ENCODE results near the gene ECEL1. TPM values are rescaled to one million over a fixed set of nuclear protein-coding genes. Genes with fewer than 3 reads are reported as not detected.

The ECEL1 gene
- total RNA-seq, 2 donors from 2014 or later: 1.6 to 4.6 TPM

DNA sequence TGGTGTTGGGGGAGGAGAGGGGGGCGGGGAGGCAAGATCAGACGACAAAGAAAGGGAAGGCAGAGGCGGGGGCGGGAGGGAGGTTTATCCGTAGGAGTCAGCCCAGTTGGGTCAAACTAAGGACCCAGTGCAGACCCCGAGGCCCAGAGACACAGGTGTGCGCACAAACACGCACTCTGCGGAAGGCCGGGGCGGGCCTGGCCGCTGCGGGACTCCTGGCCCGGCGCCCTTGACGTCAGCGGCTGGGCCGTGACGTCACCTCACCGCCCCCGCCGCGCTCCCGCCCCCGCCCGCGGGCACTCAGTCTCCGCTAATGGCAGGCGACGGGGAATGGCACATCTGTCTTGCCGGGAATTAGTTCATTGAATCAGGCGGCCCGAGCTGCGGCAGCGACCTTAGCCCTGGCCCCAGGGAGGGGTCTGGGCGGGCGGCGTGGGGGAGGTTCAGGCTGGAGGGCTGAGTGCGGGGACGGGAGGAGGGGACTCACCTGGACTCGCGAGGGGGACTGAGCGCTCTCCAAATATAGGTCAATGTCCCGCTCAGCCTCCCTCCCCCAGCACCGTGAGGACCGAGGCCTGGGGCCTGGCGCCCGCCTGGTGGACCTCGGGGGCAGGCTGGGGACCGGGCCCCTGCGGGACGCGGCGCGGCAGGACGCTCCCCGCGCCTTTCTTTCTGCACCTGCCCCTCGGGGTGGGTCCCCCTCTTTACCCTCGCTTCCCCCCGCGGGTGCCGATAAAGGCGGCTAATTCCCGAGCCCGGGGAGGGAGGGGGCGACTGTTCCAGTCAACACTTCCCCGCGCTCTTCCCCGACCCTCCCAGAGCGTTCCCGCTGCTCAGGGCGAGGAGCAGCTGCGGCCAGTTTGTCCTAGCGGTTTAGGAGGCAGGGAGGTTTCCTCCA lies 15.5 kb upstream of the ECEL1 start:
- Histone ChIP-seq H3K27me3 (ENCODE audit: control insufficient read depth, insufficient read depth, low read length, poor library complexity, severe bottlenecking) (peaks cover 62% of the 10 kb centered on the region), H3K4me1 (ENCODE audit: control insufficient read depth, insufficient read depth, low read length) (peaks cover 3% of the 10 kb centered on the region), H3K4me3 (ENCODE audit: low read length) (peak overlapping the region; percentile 70), H3K9ac (ENCODE audit: extremely low read depth, low read length, poor library complexity, severe bottlenecking) (no peak overlapping the region), H3K36me3 (ENCODE audit: control insufficient read depth, insufficient read depth, low read length) (no peaks in the 10 kb centered on the region), H3K27ac (ENCODE audit: low read depth, low read length) (no peak overlapping the region), H3K9me3 (ENCODE audit: control insufficient read depth, low read length) (no peaks in the 10 kb centered on the region)
- Mint-ChIP-seq H3K27ac (no peak overlapping the region), H3K4me1 (peaks cover 4% of the 10 kb centered on the region), H3K9me3 (no peaks in the 10 kb centered on the region), H3K27me3 (ENCODE audit: insufficient read depth) (peaks cover 64% of the 10 kb centered on the region), H3K36me3 (ENCODE audit: low read depth) (no peaks in the 10 kb centered on the region), H3K4me3 (peak overlapping the region; percentile 55)
- 1% methylated on average over 25 to 75 of the region's 75 CpGs for WGBS, 2 experiments (ENCODE audit: insufficient coverage in 1 of 2, insufficient read length in 1 of 2)
- DNase-seq: peak; percentile 80
- TF ChIP-seq, protein P1, sequence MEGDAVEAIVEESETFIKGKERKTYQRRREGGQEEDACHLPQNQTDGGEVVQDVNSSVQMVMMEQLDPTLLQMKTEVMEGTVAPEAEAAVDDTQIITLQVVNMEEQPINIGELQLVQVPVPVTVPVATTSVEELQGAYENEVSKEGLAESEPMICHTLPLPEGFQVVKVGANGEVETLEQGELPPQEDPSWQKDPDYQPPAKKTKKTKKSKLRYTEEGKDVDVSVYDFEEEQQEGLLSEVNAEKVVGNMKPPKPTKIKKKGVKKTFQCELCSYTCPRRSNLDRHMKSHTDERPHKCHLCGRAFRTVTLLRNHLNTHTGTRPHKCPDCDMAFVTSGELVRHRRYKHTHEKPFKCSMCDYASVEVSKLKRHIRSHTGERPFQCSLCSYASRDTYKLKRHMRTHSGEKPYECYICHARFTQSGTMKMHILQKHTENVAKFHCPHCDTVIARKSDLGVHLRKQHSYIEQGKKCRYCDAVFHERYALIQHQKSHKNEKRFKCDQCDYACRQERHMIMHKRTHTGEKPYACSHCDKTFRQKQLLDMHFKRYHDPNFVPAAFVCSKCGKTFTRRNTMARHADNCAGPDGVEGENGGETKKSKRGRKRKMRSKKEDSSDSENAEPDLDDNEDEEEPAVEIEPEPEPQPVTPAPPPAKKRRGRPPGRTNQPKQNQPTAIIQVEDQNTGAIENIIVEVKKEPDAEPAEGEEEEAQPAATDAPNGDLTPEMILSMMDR (conservative IDR thresholded peaks at IDR 0.05): no peak

DNA sequence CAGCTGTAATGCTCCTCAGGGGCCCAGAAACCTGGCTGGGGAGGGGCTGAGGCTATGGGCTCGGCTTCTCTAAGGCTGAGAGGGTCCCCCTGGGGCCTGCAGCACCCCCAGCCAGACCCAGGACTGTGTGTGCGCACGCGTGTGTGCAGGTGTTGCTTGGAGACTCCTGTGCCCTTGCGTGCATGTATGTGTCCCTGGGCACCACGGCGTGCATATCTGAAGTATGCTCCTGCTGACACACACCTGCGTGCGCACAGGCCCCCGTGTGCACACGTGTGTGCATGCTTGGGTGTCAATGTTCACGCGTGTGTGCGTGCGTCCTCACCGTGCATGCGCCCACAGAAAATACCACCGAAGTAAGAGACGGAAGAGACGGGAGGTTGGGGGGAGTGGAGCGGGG lies 14.9 kb upstream of the ECEL1 start:
- no peak for DNase-seq

DNA sequence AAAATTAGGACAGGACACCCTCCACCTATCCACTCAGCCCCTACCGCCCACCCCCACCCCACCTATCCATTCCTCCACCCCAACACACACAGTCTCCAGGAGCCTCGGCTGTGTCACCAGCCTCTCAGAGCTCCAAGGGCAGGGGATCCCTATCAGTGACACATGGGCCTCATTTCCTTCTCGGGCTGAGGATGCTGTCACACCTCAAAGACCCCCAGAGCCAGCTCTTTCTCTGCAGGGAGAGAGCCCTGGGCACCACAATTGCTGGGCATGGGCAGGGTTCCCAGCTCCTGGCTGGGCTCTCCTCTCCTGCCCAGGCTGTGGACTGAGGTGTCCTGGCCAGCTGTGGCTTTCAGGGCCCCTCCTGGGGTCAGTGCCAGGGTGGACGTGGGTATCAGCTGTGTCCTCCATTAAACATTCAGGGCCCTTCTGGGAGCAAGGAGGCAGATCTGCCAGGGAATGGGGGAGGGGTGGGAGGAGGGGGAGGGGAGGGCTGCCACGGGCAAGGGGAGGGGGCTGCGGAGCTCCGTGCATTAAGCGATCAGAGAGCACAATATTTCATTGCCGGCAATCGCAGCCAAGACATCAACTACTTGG lies 14.3 kb upstream of the ECEL1 start:
- H3K4me3 ChIP-seq (ENCODE audit: low read length): no peak overlapping the region
- no peak overlapping the region for H3K27ac ChIP-seq (ENCODE audit: low read depth, low read length)
- TF ChIP-seq, protein P1 (conservative IDR thresholded peaks at IDR 0.05): no peak
- no peak for DNase-seq
- 30 to 38% methylated on average over 4 to 10 of the region's 10 CpGs for WGBS, 2 experiments (ENCODE audit: insufficient coverage in 1 of 2, insufficient read length in 1 of 2)
- no peaks in the 10 kb centered on the region for H3K9me3 ChIP-seq (ENCODE audit: control insufficient read depth, low read length)
- peaks cover 61% of the 10 kb centered on the region for H3K27me3 Mint-ChIP-seq (ENCODE audit: insufficient read depth)
- peaks cover 3% of the 10 kb centered on the region for H3K4me1 ChIP-seq (ENCODE audit: control insufficient read depth, insufficient read depth, low read length)
- H3K9me3 Mint-ChIP-seq: no peaks in the 10 kb centered on the region
- no peak overlapping the region for H3K9ac ChIP-seq (ENCODE audit: extremely low read depth, low read length, poor library complexity, severe bottlenecking)
- peaks cover 55% of the 10 kb centered on the region for H3K27me3 ChIP-seq (ENCODE audit: control insufficient read depth, insufficient read depth, low read length, poor library complexity, severe bottlenecking)
- no peak overlapping the region for H3K27ac Mint-ChIP-seq
- peak overlapping the region; percentile 55 for H3K4me3 Mint-ChIP-seq
- peaks cover 4% of the 10 kb centered on the region for H3K4me1 Mint-ChIP-seq
- no peaks in the 10 kb centered on the region for H3K36me3 Mint-ChIP-seq (ENCODE audit: low read depth)
- no peaks in the 10 kb centered on the region for H3K36me3 ChIP-seq (ENCODE audit: control insufficient read depth, insufficient read depth, low read length)

More for the DNA sequence above, 14.9 kb upstream of the ECEL1 start:
- Histone ChIP-seq H3K27me3 (ENCODE audit: control insufficient read depth, insufficient read depth, low read length, poor library complexity, severe bottlenecking) (peaks cover 61% of the 10 kb centered on the region), H3K4me1 (ENCODE audit: control insufficient read depth, insufficient read depth, low read length) (peaks cover 3% of the 10 kb centered on the region), H3K4me3 (ENCODE audit: low read length) (no peak overlapping the region), H3K27ac (ENCODE audit: low read depth, low read length) (no peak overlapping the region), H3K9me3 (ENCODE audit: control insufficient read depth, low read length) (no peaks in the 10 kb centered on the region), H3K9ac (ENCODE audit: extremely low read depth, low read length, poor library complexity, severe bottlenecking) (no peak overlapping the region), H3K36me3 (ENCODE audit: control insufficient read depth, insufficient read depth, low read length) (no peaks in the 10 kb centered on the region)
- TF ChIP-seq, protein P1 (conservative IDR thresholded peaks at IDR 0.05): no peak
- 0 to 11% methylated on average over 2 to 18 of the region's 21 CpGs for whole genome bisulfite sequencing, 2 experiments (ENCODE audit: insufficient coverage in 1 of 2, insufficient read length in 1 of 2)
- H3K27ac Mint-ChIP-seq: no peak overlapping the region
- H3K4me1 Mint-ChIP-seq: peaks cover 4% of the 10 kb centered on the region
- peaks cover 64% of the 10 kb centered on the region for H3K27me3 Mint-ChIP-seq (ENCODE audit: insufficient read depth)
- no peaks in the 10 kb centered on the region for H3K36me3 Mint-ChIP-seq (ENCODE audit: low read depth)
- peak overlapping the region; percentile 55 for H3K4me3 Mint-ChIP-seq
- H3K9me3 Mint-ChIP-seq: no peaks in the 10 kb centered on the region
